ENCODE measurements around the gene FMO2.

The FMO2 gene

DNA sequence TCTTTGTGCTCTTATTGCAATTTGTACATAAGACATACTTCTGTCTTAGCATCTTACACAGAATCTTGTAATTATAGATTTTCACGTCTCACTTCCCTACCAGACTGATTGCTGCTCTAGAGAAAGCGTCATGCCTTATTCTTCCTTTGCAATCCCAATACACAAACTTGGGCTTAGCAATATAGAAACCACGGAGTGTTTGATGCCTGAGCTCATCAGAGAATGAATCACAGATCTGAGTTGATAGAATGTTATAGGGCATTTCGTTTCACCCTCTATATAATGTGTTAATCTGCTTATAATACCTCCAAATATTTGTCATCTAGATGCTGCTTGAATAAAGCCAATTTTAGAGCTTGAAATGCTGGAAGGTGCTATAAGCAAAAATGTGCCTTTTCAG is 69.8 kb downstream of the FMO2 start:
- in situ Hi-C loops (cut with MboI; ENCODE audit: low sequenced_read_pairs), result no loop called here

DNA sequence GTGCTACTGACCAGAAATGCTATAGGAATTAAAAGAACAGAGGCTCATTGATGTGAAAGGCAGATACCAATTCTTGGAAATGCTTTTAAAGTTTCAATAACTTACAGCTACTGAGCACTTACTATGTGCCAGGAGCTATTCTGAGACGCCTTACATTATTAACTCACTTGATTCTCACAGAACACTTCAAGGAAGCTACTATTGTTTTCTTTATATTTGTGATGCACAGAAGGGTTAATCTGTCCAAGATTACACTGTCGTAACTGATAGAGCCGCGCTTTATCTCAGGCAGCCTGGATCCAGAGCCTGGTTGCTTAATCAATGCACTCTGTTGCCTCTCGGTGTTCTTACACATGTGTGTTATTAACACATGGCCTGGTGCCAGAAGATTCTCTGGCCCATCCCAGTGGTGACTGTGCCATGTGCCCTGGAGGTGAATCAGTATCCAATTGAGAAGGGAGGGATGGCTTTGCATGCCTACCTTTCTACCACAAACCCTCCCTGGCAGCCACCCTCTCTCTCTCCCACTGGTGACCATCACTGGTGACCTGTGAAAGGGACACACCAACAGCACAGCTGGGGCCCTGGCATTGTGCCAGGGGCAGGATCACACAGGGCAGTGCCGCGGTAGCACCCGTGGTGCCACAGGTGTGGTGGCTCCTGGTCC is 72.0 kb downstream of the FMO2 start:
- in situ Hi-C loops (cut with MboI; ENCODE audit: low sequenced_read_pairs), result no loop called here

DNA sequence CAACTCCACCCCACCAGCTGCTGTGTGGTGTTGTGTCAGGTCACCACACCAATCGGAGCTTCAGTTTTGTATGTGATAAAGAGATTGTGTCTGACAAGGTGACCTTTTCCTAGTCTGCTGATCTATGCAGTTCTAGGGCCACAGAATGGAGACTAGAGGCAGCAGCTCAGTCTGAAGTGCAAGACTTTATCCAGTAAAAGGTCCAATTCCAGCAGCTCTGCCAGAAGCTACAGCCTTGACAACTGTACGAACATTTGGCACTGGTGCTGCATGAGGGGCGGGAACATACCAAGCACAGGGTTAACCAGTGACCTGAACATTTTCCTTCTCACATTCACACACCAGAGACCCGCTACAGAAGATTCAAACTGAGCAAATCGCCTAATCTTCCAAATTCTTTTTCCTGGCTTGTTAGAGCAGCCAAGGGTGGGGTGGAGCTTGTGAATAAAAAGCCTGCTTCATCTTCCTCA is 72.5 kb downstream of the FMO2 start:
- in situ Hi-C loops (cut with MboI; ENCODE audit: low sequenced_read_pairs), result no loop called here

DNA sequence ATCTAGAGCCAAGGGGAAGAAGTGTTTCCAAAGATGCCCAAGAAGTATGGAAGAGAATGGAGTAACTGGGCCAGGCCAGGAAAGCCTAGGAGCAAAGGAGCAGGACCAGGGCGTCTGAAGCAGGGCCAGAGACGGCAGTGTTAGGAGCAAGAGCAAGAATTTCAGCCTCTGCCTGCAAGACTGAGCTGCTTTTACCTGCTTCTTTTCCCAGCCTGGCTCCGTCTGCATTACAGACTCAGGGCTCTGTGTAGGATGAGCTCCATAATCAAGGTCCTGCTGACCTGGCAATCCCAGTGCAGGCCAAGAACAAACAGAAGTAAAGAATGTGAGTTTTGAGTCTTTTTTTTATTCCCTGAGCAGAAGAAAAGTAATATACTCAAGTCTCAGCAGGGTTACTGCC is 73.3 kb downstream of the FMO2 start:
- in situ Hi-C loops (cut with MboI; ENCODE audit: low sequenced_read_pairs), result no loop called here

DNA sequence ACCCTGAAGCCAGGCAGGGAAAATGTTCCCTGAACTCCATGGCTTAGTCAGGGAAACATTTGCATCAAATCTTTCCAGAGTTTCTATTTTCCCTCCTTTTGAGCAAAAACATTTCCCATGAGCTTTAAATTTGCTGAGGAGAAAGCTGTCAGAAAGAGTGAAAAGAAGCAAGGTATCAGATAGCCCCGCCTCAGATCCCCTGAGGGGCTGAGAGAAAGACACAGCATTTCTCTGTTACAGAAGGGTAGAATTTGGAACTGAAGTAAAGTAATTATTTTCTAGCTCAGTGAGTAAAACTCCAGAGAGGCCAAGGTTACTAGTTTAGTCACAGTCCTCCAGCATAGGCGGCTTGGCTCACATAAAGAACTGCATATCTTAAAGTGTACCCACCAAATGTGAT is 73.8 kb downstream of the FMO2 start:
- in situ Hi-C loops (cut with MboI; ENCODE audit: low sequenced_read_pairs), result no loop called here

All from HL-60/S4 (cell line).